Body of pancreas (tissue), 4 donors: ENCODE measurements around the gene SLC48A1.

ENCODE experiments used
- CTCF ChIP-seq, 7 experiments: fragments of 450-650 bp in 4 of 7; fragments of 200-600 bp in 3 of 7; sonication (generic) in 3 of 7; IDR thresholded peaks; one replicate each; pipeline ENCODE4 v1.5.1; 2016 to 2019; ENCODE audit warnings: antibody characterized with exemption in 7 of 7
- POLR2A ChIP-seq, 3 donors: fragments of 450-650 bp; IDR thresholded peaks; one replicate each; pipeline ENCODE4 v1.6.1; 2016; ENCODE audit warnings: antibody characterized with exemption in 3 of 3, mild to moderate bottlenecking in 2 of 3

- TF ChIP-seq POLR2A (IDR thresholded peaks at IDR 0.05) (no peak), CTCF (IDR thresholded peaks at IDR 0.05) (no peak)
These were observed 49.4 kb downstream of the SLC48A1 start for GRCh38 chr12:47822401-47822800.
